ENCODE data around the gene DISC1.

DISC1 gene

GRCh38 chr1:231757101-231757404 is 130.5 kb downstream of the DISC1 start:
- Histone ChIP-seq H3K4me1 (ENCODE audit: insufficient read depth, low read length, severe bottlenecking) (no peaks in the 10 kb centered on the region), H4K20me1 (ENCODE audit: insufficient read depth, low read length) (no peaks in the 10 kb centered on the region), H3K4me2 (ENCODE audit: low read length) (no peak overlapping the region), H3K36me3 (ENCODE audit: insufficient read depth, low read length) (no peaks in the 10 kb centered on the region), H3K9ac (ENCODE audit: low read length) (no peak overlapping the region), H3K4me3 (ENCODE audit: low read depth, low read length, poor library complexity, severe bottlenecking) (no peak overlapping the region), H3K27me3 (ENCODE audit: insufficient read depth, low read length) (no peaks in the 10 kb centered on the region), H3K9me3 (ENCODE audit: low read length) (no peaks in the 10 kb centered on the region), H3K27ac (ENCODE audit: low read depth, low read length, poor library complexity, severe bottlenecking) (no peak overlapping the region), H2AFZ (ENCODE audit: low read length) (no peak overlapping the region), H3K79me2 (ENCODE audit: insufficient read depth, low read length) (no peaks in the 10 kb centered on the region), H3F3A (ENCODE audit: insufficient read depth, low read length) (no peaks in the 10 kb centered on the region), H3K9me2 (ENCODE audit: low read depth, low read length) (no peaks in the 10 kb centered on the region)
- TF ChIP-seq EZH2 (IDR thresholded peaks at IDR 0.05; ENCODE audit: borderline replicate concordance, low read length), result no peak
- TF ChIP-seq CTCF (IDR thresholded peaks at IDR 0.05; ENCODE audit: low read length), result no peak

- Histone ChIP-seq H3K4me3 (ENCODE audit: low read depth, low read length, poor library complexity, severe bottlenecking) (no peak overlapping the region), H3K79me2 (ENCODE audit: insufficient read depth, low read length) (no peaks in the 10 kb centered on the region), H3K9me3 (ENCODE audit: low read length) (no peaks in the 10 kb centered on the region), H4K20me1 (ENCODE audit: insufficient read depth, low read length) (no peaks in the 10 kb centered on the region), H3K27me3 (ENCODE audit: insufficient read depth, low read length) (no peaks in the 10 kb centered on the region), H3F3A (ENCODE audit: insufficient read depth, low read length) (no peaks in the 10 kb centered on the region), H3K9ac (ENCODE audit: low read length) (no peak overlapping the region), H3K4me1 (ENCODE audit: insufficient read depth, low read length, severe bottlenecking) (no peaks in the 10 kb centered on the region), H3K4me2 (ENCODE audit: low read length) (no peak overlapping the region), H3K27ac (ENCODE audit: low read depth, low read length, poor library complexity, severe bottlenecking) (no peak overlapping the region), H2AFZ (ENCODE audit: low read length) (no peak overlapping the region), H3K36me3 (ENCODE audit: insufficient read depth, low read length) (no peaks in the 10 kb centered on the region), H3K9me2 (ENCODE audit: low read depth, low read length) (no peaks in the 10 kb centered on the region)
- TF ChIP-seq EZH2 (IDR thresholded peaks at IDR 0.05; ENCODE audit: borderline replicate concordance, low read length), result no peak
- TF ChIP-seq CTCF (IDR thresholded peaks at IDR 0.05; ENCODE audit: low read length), result no peak
Measured at GRCh38 chr1:231757759-231758158, 131.2 kb downstream of the DISC1 start.

- no peaks in the 10 kb centered on the region for H3F3A ChIP-seq (ENCODE audit: insufficient read depth, low read length)
- no peak for TF ChIP-seq EZH2 (IDR thresholded peaks at IDR 0.05; ENCODE audit: borderline replicate concordance, low read length)
- no peak for TF ChIP-seq CTCF (IDR thresholded peaks at IDR 0.05; ENCODE audit: low read length)
- no peaks in the 10 kb centered on the region for H3K9me3 ChIP-seq (ENCODE audit: low read length)
- no peaks in the 10 kb centered on the region for H3K79me2 ChIP-seq (ENCODE audit: insufficient read depth, low read length)
- H3K9me2 ChIP-seq (ENCODE audit: low read depth, low read length), result no peaks in the 10 kb centered on the region
- no peak overlapping the region for H2AFZ ChIP-seq (ENCODE audit: low read length)
- no peaks in the 10 kb centered on the region for H3K36me3 ChIP-seq (ENCODE audit: insufficient read depth, low read length)
- no peak overlapping the region for H3K4me2 ChIP-seq (ENCODE audit: low read length)
- no peak overlapping the region for H3K27ac ChIP-seq (ENCODE audit: low read depth, low read length, poor library complexity, severe bottlenecking)
- no peaks in the 10 kb centered on the region for H3K4me1 ChIP-seq (ENCODE audit: insufficient read depth, low read length, severe bottlenecking)
- no peaks in the 10 kb centered on the region for H3K27me3 ChIP-seq (ENCODE audit: insufficient read depth, low read length)
- H3K9ac ChIP-seq (ENCODE audit: low read length), result no peak overlapping the region
- H3K4me3 ChIP-seq (ENCODE audit: low read depth, low read length, poor library complexity, severe bottlenecking), result no peak overlapping the region
- H4K20me1 ChIP-seq (ENCODE audit: insufficient read depth, low read length), result no peaks in the 10 kb centered on the region
Measured at GRCh38 chr1:231761252-231761651, 134.7 kb downstream of the DISC1 start.

Measured in OCI-LY1 (cell line).